Esophagus squamous epithelium (tissue), 4 donors: ENCODE results near the gene LRRC4.

ENCODE experiments used
- CTCF ChIP-seq, 6 experiments: fragments of 450-650 bp in 4 of 6; fragments of 200-600 bp in 2 of 6; sonication (generic) in 2 of 6; IDR thresholded peaks; one replicate each; pipeline ENCODE4 v1.5.1; 2016 to 2019; ENCODE audit warnings: antibody characterized with exemption in 6 of 6, mild to moderate bottlenecking in 4 of 6, moderate library complexity in 4 of 6
- POLR2A ChIP-seq, 4 donors: fragments of 450-650 bp; IDR thresholded peaks; one replicate each; pipeline ENCODE4 v1.6.1; 2017; ENCODE audit warnings: antibody characterized with exemption in 4 of 4, mild to moderate bottlenecking in 4 of 4, moderate library complexity in 3 of 4

GRCh38 chr7:128007303-128007680, 23.9 kb downstream of the LRRC4 start:
- TF ChIP-seq CTCF (IDR thresholded peaks at IDR 0.05) = no peak
- no peak for TF ChIP-seq POLR2A (IDR thresholded peaks at IDR 0.05)
